NCI-H187 (cell line): ENCODE results near the gene CYP39A1.
"Not testable (repeated sequence)": the region's sequence is repeated elsewhere in the genome, so short reads cannot be mapped to it uniquely, and the experiment has no call there.

Source experiments
- DNase-seq, 2 experiments: peaks; one replicate each; lab custom pipeline; 2025; lab: John Stamatoyannopoulos, UW

Gene CYP39A1

DNA sequence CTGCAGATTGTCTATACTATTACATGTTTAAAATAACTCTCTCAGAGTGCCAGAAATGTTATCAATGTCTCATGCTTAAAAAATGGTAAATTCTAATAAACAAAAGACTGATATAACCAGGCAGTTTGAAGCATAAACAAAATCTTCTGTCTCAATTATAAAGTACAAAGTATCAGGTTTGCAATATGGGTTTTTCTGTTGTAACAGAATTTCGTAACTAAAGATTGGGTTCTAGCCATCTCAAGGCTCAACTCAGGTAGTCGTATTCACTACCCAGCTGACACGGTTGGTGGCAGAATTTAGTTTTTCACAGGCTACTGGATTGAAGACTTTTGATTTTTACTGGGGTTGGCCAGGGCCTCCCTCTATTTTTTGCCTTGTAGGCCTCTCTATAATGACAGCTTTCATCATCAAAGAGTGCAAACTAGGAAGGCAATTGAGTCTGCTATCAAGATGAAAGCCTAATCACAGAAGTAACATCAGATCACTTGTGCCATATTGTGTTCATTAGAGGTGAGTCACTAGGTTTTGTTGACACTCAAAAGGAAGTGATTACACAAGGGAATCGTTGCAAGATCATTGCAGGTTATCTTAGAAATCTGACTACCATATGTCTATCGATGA lies 3.6 kb downstream of the CYP39A1 start:
- no peak for DNase-seq

- not testable (repeated sequence) for DNase-seq
Measured at GRCh38 chr6:46648108-46648507, 4.5 kb downstream of the CYP39A1 start.

DNA sequence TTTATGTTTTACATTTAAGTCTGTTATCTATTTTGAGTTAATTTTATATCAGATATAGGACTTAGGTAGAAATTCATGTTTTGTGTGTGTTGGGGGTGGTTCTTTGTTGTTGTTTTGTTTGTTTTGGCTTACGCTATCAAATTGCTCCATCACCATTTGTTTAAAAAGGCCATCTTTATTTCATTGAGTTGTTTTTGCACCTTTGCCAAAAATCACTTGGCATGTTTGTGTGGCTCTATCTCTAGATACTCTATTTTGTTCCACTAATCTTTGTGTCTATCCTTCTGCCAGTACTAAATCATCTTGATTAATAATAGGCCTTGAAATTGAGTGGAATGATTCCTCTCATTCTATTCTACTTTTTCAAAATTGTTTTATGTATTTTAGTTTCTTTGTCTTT lies 7.4 kb downstream of the CYP39A1 start:
- no peak for DNase-seq

DNA sequence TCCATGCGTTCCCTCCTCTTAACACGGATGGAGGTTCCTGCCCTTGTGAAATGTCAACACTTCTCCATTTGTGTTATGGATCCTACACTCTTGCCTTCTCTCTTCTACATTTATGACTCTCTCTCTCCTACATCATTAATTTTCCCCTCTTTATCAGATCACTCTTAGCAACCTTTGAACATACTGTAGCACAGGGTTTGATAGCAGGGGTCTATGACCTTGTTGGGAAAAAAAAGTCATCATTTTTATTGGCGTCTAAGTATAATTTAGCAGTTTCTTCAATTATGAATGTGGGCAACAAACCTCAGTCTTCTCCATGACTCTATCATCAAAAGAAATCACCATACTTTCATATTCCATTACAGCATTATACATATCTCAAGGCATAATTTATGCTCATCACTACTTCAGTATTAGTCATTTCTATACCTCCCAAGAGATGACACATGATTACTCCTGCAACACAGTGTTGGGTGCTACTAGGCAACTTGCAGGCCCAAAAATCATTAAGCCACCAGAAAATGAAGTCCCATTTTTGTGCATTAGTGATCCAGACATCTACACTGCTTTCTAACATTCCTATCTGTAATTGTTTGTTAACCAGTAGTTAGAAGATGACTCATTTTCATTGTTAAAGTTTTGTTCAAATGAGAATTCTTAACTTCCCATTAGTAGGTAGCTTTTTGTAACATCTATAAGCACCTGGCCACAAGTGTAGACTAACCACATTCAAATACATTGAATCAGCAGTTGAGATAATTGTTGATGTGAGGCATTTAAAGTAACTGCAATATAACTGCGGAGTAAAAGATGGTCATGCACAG lies 9.5 kb downstream of the CYP39A1 start:
- no peak for DNase-seq

DNA sequence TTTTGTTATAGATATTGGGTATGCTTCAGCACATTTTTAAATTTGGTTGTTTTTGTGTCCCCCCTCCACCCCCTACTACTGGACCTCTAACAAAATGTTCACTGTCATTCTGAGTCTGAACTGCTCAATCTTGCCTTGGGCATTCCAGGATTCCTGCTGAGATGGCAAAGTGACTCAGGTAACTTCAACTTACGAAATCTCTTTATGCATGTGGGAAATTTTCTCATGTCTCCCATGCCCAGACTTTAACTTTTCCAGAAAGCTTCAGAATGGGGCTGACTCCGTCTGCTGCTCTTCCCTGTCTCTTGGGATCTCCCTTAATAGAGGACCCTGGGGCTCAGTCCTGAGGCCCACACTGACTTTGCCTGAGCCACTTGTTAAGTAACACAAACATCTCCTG lies 14.0 kb downstream of the CYP39A1 start:
- DNase-seq: no peak

GRCh38 chr6:46637933-46638332 lies 14.7 kb downstream of the CYP39A1 start:
- DNase-seq: no peak

GRCh38 chr6:46637145-46637544 lies 15.5 kb downstream of the CYP39A1 start:
- no peak for DNase-seq

- DNase-seq: no peak
Measured at GRCh38 chr6:46635462-46635861, 17.2 kb downstream of the CYP39A1 start.

DNA sequence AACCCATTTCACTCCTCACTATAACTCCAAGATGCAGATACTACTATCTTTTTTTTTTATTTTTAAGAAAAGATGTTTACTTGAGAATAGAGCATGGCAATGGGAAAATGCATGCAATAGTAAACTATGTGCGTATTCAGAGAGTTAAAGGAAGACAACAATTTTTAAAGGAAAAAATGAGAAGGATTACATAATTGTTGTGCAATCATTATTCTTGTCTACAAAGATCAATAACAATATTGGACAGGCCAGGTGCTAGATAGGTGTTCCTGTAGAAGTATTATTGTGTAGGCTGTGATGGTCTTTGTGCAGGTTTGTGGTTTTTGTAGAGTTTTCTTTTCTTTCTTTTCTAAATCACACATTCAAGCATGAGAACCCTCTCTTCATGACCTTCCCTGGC lies 20.6 kb downstream of the CYP39A1 start:
- DNase-seq: no peak

DNA sequence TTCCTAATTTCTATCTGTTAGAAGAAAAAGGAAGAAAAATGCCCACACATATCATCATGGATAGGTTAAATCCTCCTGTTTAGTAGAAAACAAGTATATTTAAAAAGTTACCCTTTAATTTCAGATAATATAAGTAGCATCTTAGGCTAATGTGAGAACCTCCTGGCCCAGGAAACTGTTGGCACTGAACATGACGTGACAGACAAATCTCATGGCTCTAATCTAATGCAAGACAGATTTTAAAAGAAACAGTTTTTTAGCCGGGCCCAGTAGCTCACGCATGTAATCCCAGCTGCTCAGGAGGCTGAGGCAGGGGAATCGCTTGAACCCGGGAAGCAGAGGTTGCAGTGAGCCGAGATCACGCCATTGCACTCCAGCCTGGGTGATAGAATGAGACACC lies 22.9 kb downstream of the CYP39A1 start:
- DNase-seq: no peak

DNA sequence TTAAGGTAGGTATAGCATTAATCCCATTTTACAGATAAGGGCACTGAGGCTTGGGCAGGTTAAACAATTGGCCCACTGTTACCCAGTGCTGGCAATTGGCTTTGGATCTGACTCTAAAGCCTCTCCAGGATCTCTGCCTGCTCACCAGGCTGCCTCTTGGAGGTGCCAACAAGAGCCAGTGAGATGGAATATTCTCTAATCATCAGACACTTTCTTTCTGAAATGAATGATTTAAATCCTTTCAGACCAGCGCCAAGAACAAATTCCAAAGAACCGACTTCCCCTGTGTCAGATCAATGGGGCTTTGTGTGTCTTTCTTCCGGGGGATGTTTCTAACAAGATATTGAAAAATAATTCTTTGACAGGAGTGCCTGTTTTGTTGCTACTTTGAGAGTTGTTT lies 23.6 kb downstream of the CYP39A1 start:
- DNase-seq: no peak

- no peak for DNase-seq
Measured at GRCh38 chr6:46628498-46628897, 24.1 kb downstream of the CYP39A1 start.

- no peak for DNase-seq
Measured at GRCh38 chr6:46626976-46627375, 25.6 kb downstream of the CYP39A1 start.

- no peak for DNase-seq
Measured at GRCh38 chr6:46626228-46626909, 26.2 kb downstream of the CYP39A1 start.

GRCh38 chr6:46618726-46619125 lies 33.9 kb downstream of the CYP39A1 start:
- no peak for DNase-seq

DNA sequence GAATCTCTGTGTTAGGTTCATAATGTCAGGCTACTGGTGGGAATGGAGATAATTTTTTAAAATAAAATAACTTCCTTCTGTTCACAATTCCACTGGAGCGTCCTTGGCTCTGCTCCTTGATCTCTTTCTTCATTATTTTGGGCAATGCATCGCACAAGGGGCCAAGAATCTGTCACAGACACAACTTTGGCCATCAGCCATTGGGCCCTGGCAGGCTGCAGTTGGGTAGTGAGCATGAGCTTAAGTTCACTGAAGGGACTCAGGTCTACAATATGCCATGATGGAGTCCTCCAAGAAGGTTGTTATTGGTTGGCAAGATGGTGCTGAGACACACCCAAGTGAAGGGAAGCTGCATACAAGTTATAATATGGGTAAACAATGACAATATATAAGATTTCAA lies 40.0 kb downstream of the CYP39A1 start:
- no peak for DNase-seq

- DNase-seq: no peak
Measured at GRCh38 chr6:46610862-46611553, 41.6 kb downstream of the CYP39A1 start.

- no peak for DNase-seq
Measured at GRCh38 chr6:46606338-46606737, 46.3 kb downstream of the CYP39A1 start.

GRCh38 chr6:46605091-46605797 lies 47.4 kb downstream of the CYP39A1 start:
- no peak for DNase-seq

DNA sequence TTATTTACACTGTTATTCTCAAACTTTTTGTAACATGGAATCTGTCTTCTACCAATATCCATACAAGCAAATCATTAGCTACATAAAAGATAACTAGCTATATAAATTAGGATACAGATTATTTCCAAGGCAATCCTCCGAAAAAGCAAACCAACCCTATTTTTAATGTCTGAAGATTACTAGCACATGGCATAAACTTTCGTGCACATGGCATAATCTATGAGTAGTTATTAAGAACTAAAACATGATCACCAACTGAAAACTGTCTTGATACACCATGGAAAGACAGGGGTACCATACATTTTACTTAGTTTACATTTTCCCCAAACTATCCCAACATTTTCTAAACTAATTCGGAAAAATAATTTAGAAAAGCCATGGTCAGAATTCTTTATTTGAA lies 54.4 kb downstream of the CYP39A1 start:
- no peak for DNase-seq

DNA sequence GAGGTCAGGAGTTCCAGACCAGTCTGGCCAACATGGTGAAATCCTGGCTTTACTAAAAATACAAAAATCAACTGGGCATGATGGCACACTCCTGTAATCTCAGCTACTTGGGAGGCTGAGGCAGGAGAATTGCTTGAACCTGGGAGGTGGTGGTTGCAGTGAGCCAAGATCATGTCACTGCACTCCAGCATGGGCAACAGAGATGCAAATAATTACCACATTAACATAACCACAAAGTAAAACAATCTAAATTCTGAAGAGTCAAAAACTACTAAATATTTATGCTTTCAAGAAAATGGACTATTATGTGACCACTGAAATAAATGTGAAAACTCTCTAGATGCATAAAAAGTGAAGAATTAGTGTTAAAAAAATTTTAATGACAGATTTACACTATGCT lies 59.9 kb downstream of the CYP39A1 start:
- no peak for DNase-seq

DNA sequence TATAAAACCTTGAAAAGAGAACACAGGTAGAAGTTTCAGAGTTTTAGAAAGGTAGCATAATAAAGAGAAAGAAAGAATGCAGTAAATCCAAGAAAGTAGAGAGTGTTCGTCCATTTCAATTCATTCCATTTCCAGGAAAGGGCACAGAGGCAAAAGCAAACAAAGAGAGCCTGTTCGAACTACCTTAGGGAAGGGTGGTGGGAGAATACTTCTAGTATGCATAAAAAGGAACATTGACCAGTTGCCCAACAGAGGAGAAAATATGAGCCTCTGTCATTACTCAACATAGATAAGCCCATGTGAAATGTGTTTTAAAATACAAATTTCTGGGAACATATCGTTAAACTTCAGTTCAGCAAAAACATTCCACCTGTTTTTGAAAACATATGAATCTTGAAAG lies 60.6 kb downstream of the CYP39A1 start:
- DNase-seq: no peak
